HG03469 (cell line): Measurements from ENCODE around the gene UMAD1.
A peak's percentile ranks its signal among the peaks of the same experiment; 100 is the strongest.
"Not testable (repeated sequence)": the region's sequence is repeated elsewhere in the genome, so short reads cannot be mapped to it uniquely, and the experiment has no call there.

Source experiments
- ATAC-seq: cut with Tn5 transposase; IDR thresholded peaks from one replicate; pipeline ENCODE4 v1.9.1; 2021; ENCODE audit warnings: mild to moderate bottlenecking, moderate library complexity, moderate number of reproducible peaks; ENCODE audit not compliant: unreplicated experiment

UMAD1 gene

GRCh38 chr7:7820409-7820808, 179.9 kb downstream of the UMAD1 start:
- no peak for ATAC-seq

- ATAC-seq: no peak
Measured at GRCh38 chr7:7820939-7821338, 180.4 kb downstream of the UMAD1 start.

GRCh38 chr7:7821517-7821916, 181.0 kb downstream of the UMAD1 start:
- ATAC-seq: no peak

GRCh38 chr7:7825294-7825693, 184.7 kb downstream of the UMAD1 start:
- ATAC-seq: not testable (repeated sequence)

GRCh38 chr7:7829667-7830066, 189.1 kb downstream of the UMAD1 start:
- ATAC-seq: no peak

- ATAC-seq: no peak
Measured at GRCh38 chr7:7830122-7830878, 189.7 kb downstream of the UMAD1 start.

- ATAC-seq: no peak
Measured at GRCh38 chr7:7832518-7832917, 192.0 kb downstream of the UMAD1 start.

GRCh38 chr7:7834761-7835160, 194.2 kb downstream of the UMAD1 start:
- ATAC-seq: no peak

GRCh38 chr7:7841027-7841426, 200.5 kb downstream of the UMAD1 start:
- ATAC-seq: no peak

- ATAC-seq: no peak
Measured at GRCh38 chr7:7843240-7843639, 202.7 kb downstream of the UMAD1 start.

GRCh38 chr7:7843972-7844371, 203.4 kb downstream of the UMAD1 start:
- ATAC-seq: no peak

- ATAC-seq: peak; percentile 67
Measured at GRCh38 chr7:7848246-7848645, 207.7 kb downstream of the UMAD1 start.

- no peak for ATAC-seq
Measured at GRCh38 chr7:7848892-7849291, 208.3 kb downstream of the UMAD1 start.

GRCh38 chr7:7850150-7850549, 209.6 kb downstream of the UMAD1 start:
- ATAC-seq: no peak

GRCh38 chr7:7851381-7851780, 210.8 kb downstream of the UMAD1 start:
- no peak for ATAC-seq

GRCh38 chr7:7851991-7852390, 211.4 kb downstream of the UMAD1 start:
- no peak for ATAC-seq

GRCh38 chr7:7857143-7857583, 216.6 kb downstream of the UMAD1 start:
- no peak for ATAC-seq

GRCh38 chr7:7858559-7858958, 218.0 kb downstream of the UMAD1 start:
- ATAC-seq: no peak

- ATAC-seq: no peak
Measured at GRCh38 chr7:7859411-7859810, 218.9 kb downstream of the UMAD1 start.

GRCh38 chr7:7861211-7861633, 220.7 kb downstream of the UMAD1 start:
- ATAC-seq: no peak

GRCh38 chr7:7862393-7862792, 221.8 kb downstream of the UMAD1 start:
- no peak for ATAC-seq

GRCh38 chr7:7867846-7868571, 227.5 kb downstream of the UMAD1 start:
- ATAC-seq: no peak
